Testis (tissue), 2 donors: ENCODE data around the gene GMPS.

Source experiments
- POLR2A ChIP-seq: fragments of 450-650 bp; IDR thresholded peaks from one replicate; pipeline ENCODE4 v1.6.1; 2017; ENCODE audit warnings: antibody characterized with exemption, mild to moderate bottlenecking, moderate library complexity
- TF ChIP-seq, protein P1 (sequence below), 3 experiments: fragments of 450-650 bp in 2 of 3; fragments of 200-600 bp in 1 of 3; sonication (generic) in 1 of 3; IDR thresholded peaks; one replicate each; pipeline ENCODE4 v1.5.1; 2016 to 2019; ENCODE audit warnings: antibody characterized with exemption in 3 of 3, mild to moderate bottlenecking in 2 of 3, moderate library complexity in 1 of 3

DNA sequence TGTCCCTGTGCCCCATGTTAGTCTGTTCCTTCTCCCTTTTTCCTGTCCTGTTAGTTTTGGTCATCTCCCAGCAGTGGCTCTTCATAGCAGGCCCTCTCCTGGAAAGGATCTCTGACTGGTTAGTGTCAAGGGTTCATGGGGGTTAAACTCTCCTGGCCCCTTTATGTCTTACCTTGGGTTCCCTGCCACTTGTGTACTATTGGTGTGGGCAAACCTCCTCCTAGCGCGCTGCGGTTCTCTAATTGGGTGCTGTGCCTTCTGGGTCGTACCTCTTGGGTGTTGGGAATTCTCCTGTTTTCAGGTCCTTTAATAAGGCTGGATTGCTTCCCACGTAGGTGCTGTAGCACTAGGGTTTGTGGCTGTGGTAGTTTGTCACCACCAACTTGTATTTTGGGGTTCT is 18.8 kb downstream of the GMPS start:
- TF ChIP-seq, protein P1, sequence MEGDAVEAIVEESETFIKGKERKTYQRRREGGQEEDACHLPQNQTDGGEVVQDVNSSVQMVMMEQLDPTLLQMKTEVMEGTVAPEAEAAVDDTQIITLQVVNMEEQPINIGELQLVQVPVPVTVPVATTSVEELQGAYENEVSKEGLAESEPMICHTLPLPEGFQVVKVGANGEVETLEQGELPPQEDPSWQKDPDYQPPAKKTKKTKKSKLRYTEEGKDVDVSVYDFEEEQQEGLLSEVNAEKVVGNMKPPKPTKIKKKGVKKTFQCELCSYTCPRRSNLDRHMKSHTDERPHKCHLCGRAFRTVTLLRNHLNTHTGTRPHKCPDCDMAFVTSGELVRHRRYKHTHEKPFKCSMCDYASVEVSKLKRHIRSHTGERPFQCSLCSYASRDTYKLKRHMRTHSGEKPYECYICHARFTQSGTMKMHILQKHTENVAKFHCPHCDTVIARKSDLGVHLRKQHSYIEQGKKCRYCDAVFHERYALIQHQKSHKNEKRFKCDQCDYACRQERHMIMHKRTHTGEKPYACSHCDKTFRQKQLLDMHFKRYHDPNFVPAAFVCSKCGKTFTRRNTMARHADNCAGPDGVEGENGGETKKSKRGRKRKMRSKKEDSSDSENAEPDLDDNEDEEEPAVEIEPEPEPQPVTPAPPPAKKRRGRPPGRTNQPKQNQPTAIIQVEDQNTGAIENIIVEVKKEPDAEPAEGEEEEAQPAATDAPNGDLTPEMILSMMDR (IDR thresholded peaks at IDR 0.05) = no peak
- no peak for TF ChIP-seq POLR2A
